GM10248 (cell line): ENCODE data around the gene PPIP5K1.

ENCODE experiments used
- CTCF ChIA-PET: fragments of 300-600 bp; sonication (Branson Sonifier 250); formaldehyde crosslinking; extraction: SDS; loops from one replicate; lab custom pipeline; 2021; ENCODE audit warnings: antibody characterized with exemption; lab: Yijun Ruan, JAX
- POLR2A ChIA-PET: fragments of 350-650 bp; sonication (Branson Sonifier 250); formaldehyde crosslinking; extraction: SDS; loops from one replicate; lab custom pipeline; 2020; ENCODE audit warnings: antibody characterized with exemption; lab: Yijun Ruan, JAX
- DNase-seq: peaks from one replicate; pipeline ENCODE4 v3.0.0; 2012; ENCODE audit errors: extremely low spot score
- CTCF ChIP-seq: IDR thresholded peaks from 2 replicates; pipeline ENCODE4 v1.5.1; 2012; ENCODE audit warnings: mild to moderate bottlenecking, low read depth; ENCODE audit errors: extremely low read depth, missing control alignments, control extremely low read depth

Gene PPIP5K1

DNA sequence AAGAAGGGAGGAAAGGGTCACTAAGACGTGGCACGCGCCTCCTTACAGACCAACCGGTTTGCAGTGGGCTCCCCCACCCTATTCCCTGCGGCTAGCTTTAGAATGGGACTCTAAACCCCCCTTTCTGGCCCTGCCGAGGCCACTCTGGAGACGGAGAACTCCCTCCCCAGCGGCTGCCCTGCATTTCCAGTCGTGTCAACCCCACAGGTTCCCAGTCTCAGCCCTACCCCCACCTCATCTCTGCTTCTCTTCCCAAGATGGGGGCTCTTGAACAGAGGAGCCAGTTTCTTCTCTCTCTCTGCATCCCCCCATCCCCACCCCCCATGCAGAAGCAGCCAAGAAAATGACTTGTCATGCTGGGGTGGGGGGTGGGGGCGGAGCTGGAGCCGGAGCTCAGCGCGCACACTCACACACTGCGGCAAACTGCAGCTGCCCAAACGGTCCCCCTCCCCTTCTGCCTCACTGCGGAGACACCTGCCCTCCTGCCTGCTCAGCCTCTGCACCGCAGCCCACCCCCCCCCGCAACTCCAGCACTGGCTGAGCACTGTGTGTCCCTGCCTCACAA is 71.7 kb downstream of the PPIP5K1 start:
- ChIA-PET POLR2A (interaction anchor here (0.6 kb wide), 1 partner anchor 307 kb away, joined by 3 read pairs; no protein-coding TSS in a partner anchor), CTCF (no interaction called here)
- TF ChIP-seq CTCF = no peak
- no peak for DNase-seq

DNA sequence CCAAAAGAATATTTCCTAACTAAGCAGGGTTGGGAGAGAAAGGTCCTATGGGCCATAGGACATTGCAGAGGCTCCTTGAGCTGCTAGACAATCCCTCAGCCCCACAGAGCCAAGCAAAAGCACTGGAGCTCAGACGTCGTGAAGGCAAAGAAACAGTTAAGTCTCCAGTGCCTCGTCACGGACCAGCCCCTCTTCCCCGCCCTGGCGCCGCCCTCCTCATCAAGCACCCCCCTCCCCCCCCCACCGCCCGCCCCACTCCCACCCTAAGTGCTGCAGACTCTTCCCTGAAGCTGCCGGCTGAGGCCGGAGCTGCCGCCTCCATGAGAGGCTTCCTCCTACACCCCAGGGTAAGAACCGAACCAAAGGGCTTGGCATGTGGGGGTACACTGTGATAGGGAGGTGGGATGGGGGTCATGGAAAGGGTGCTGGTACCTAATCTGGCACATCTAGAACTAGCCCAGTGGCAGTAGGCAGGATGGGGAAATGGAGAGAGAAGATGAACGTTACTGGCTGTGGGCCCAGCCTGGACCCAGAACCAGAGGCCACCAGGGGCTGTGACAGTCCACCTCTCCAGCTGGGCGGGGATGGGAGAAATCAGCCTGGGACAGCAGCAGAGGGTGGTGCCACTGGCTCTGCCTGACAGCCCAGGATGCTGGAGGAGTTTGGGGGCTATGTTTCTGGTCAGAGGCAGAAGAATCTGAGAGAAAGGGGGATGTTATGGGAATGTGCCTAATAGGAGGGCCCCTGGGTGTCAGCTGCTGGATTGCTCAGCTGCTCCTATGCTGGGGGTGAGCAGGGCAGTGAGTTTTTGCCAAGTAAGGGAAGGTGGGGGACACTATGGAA is 72.4 kb downstream of the PPIP5K1 start, which contains the start of gene MAP1A:
Gene MAP1A (plus strand): TSS at position 255 of the 843 bp plus-strand sequence. CDS start 3,866 bp downstream, outside the sequence.
- no peak for TF ChIP-seq CTCF
- ChIA-PET POLR2A (no interaction called here), CTCF (interaction anchor here (1.0 to 4.2 kb wide), 3 partner anchors 17 to 47 kb away, joined by 3 to 15 read pairs (median 4); no protein-coding TSS in a partner anchor)
- no peak for DNase-seq

- ChIA-PET CTCF (interaction anchor here (1.0 to 4.2 kb wide), 4 partner anchors 17 to 46 kb away, joined by 3 to 24 read pairs (median 10); no protein-coding TSS in a partner anchor), POLR2A (no interaction called here)
- TF ChIP-seq CTCF = no peak
- no peak for DNase-seq
Measured at GRCh38 chr15:43516801-43517353, 73.1 kb downstream of the PPIP5K1 start.

DNA sequence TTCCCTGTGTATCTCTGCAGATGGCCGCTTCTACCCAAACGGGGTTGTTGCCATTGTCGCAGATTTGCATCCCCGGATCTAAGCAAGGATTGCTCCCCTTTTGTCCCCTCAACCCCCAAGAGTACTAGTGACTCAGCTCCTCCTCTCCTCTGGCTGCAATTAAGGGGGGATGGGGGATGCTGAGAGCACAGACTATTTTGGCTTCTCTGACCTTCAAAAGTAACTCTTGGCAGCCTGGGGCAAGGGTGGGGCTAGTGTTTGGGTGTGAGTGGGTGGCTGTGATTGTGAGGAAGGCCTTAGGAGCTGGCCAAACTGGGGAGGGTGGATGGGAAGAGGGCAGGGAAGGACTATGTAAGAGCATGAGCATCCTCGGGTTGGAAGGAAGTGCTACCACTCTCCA is 73.8 kb downstream of the PPIP5K1 start:
- CTCF ChIA-PET = interaction anchor here (1.0 to 5.2 kb wide), 8 partner anchors 7 to 287 kb away, joined by 3 to 41 read pairs (median 10); no protein-coding TSS in a partner anchor
- TF ChIP-seq CTCF = no peak
- POLR2A ChIA-PET = no interaction called here

GRCh38 chr15:43515741-43516140 is 74.3 kb downstream of the PPIP5K1 start:
- CTCF ChIA-PET = interaction anchor here (1.0 to 5.2 kb wide), 15 partner anchors 7 to 287 kb away, joined by 3 to 41 read pairs (median 8); no protein-coding TSS in a partner anchor
- DNase-seq = no peak
- no peak for TF ChIP-seq CTCF
- POLR2A ChIA-PET = no interaction called here

More for the DNA sequence above, 73.8 kb downstream of the PPIP5K1 start:
- no peak for DNase-seq
